Stimulated activated CD8-positive, alpha-beta memory T cell treated with anti-CD3 and anti-CD28 coated beads, Interleukin-4, amount 100 ng/mL, for 48 hours (primary cell): ENCODE data around the gene ARHGAP8.

Experiments
- DNase-seq: peaks from one replicate; pipeline ENCODE4 v3.0.0-alpha.2; 2020

ARHGAP8 gene

DNA sequence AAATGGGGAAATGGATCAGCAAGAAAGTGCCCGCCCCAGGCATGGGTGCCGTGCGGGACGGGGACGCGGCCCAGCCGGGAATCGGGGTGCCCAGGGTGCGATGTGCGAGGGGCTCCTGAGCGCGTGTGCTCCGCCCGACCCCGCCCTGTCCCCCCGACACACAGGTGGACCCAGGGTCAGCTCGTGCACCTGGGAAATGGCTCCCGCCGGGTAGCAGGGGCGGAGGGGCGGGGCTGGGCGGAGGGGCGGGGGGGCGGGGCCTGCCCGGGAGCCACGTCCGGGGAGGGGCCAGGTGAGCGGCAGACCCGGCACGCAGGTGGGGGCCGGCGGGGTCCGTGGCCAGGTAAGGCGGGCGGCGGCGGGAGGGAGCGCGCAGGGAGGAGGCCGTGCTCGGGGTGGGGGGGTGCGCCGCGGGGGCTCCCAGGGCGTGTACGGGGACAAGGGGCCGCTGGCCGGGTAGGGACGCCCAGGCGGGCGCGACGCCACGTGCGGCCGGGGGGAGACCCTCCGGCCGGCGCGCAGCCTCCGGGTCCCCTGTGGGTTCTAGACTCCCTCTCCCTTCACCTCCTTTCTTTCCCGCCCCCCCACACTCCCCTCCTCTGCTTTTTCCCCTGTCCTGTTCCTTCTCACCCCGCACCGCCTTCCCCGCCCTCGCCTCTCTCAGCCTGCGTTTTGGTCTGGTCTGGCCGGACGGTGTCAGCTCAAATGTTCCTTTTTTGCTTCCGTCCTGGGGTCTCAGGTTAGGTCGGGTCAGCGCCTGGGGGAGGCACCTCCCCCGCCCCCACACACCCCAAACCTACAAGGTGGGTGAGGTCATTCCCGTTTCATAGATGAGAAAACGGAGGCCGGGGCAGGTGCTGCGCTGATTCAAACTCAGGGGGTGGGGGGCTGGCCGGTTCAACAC lies at the start of gene ARHGAP8:
ARHGAP8 (plus strand) TSS at position 291 of the 904 bp plus-strand sequence. CDS start 33,953 bp downstream, outside the sequence.
- DNase-seq: no peak

- DNase-seq: no peak
Observed at GRCh38 chr22:44703255-44703870, 49.0 kb upstream of the ARHGAP8 start.

DNA sequence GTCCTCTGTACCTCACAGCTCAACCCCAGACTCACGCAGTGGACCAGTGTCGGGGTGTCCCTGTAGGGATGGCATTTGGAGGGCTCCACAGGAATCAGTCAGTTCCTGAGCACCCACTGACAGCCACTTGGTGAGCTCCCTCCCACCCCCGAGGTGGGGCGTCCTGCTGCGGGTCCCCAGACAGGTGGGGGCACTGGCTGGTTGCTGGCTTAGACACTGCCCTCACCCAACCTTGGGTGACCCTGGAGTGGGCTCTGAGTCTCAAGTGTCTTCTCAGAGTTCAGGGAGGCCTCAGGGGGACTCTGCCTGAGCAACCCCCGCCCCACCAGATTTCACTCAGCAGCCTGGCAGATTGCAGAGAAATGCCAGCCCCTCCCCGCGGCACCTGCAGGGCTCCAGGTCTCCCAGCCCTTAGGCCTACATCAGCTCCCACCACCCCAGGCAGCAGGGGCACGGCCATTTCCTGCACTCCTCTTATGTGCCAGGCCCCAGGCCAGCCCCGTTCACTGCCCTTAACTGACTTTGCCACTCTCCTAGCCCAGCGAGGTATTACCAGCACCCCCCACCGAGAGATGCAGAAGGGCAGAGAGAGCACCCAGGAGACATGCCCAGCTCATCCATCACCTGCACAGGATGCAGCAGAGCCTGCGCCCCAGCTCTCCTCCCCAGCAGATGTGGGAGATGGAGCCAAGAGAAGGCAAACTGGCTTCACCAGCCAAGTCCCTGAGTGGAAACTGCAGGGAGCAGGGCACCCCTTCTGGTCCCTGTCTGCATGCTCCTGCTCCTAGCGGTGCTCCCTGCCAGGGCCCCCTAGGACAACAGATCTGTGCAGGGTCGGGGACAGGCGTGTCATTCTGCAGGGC lies 48.0 kb upstream of the ARHGAP8 start:
- DNase-seq: no peak

DNA sequence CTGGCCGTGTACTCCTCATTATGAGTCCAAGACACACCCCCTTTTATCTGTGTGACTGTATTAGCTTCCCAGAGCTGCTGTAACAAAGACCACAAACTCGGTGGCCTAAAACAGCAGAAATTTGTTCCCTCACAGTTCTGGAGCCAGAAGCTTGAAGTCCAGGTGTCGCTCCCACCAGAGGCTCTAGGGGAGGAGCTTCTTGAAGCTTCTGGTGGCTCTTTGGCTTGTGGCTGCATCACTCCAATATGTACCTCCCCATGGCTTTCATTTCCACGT lies 47.4 kb upstream of the ARHGAP8 start:
- no peak for DNase-seq

DNA sequence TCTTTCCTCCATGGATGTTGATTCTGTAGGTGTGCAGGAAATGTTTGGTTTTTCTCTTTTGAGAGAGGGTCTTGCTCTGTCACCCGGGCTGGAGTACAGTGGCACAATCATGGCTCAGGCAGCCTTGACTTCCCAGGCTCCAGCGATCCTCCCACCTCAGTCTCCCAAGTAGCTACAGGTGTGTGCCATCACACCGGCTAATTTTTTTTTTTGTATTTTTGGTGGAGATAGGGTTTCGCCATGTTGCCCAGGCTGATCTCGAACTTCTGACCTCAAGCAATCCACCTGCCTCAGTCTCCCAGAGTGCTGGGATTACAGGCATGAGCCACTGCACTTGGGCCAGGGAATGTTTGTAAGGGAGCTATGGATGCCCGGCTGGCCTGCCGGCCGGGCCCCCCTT lies 45.9 kb upstream of the ARHGAP8 start:
- no peak for DNase-seq

DNA sequence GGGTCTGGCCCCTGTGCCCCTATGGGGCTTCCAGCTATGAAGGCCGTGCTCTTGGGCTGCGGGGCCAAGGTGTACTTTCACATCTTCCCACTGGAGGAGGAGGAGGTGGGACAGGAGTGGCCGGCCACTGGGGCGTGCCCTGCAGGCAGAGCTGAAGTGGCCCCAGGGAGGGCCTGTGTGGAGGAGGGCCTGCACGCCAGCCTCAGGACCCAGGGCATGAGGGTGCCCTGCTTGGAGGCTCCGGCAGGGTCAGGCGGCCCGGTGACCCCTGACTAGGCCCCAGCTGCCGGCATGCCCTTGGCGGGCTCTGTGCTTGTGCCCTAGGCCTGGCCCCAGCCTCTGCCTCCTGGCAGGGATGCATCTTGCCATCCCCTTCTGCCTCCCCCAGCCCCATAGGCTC lies 45.2 kb upstream of the ARHGAP8 start:
- DNase-seq: no peak

DNA sequence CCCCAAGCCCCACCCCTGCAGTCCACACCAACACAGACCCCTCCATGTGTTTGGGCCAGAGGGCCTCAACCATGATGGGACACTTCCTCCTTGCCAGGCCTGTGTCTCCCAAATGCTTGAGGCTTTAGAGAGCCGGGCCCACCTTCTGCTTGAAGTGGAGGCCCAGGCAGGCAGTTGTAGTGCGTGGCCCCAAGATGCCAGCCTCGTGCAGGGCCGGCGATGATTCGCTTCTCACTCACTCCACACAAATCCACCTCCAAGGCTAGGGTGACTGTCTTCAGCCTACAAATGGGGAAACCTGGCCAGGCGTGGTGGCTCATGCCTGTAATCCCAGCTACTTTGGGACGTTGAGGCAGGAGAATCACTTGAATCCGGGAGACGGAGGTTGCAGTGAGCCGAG lies 44.6 kb upstream of the ARHGAP8 start:
- no peak for DNase-seq

DNA sequence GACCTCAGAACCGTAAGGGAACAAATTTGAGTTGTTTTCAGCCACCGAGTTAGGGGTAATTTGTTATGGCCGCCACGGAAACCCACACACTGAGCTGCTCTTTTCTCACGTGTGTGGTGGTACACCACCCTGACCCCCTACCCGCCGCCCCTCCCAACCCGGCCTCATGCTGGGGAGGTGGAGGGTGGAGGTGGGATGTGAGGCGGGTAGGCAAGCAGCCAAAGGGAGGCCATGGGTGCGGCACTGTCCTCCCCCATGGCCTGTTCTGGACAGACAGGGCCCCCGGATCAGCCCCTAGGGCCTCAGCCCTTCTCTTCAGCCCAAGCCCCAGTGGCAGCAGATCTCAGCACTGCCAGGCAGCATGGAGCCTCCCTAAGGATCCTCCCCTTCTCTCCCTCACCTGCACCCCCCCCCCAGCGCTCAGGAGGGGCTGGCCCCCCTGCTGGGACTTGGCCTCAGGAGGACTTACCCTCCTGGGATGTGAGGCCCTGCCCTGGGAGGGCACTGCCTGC lies 42.4 kb upstream of the ARHGAP8 start:
- DNase-seq: peak; percentile 43

DNA sequence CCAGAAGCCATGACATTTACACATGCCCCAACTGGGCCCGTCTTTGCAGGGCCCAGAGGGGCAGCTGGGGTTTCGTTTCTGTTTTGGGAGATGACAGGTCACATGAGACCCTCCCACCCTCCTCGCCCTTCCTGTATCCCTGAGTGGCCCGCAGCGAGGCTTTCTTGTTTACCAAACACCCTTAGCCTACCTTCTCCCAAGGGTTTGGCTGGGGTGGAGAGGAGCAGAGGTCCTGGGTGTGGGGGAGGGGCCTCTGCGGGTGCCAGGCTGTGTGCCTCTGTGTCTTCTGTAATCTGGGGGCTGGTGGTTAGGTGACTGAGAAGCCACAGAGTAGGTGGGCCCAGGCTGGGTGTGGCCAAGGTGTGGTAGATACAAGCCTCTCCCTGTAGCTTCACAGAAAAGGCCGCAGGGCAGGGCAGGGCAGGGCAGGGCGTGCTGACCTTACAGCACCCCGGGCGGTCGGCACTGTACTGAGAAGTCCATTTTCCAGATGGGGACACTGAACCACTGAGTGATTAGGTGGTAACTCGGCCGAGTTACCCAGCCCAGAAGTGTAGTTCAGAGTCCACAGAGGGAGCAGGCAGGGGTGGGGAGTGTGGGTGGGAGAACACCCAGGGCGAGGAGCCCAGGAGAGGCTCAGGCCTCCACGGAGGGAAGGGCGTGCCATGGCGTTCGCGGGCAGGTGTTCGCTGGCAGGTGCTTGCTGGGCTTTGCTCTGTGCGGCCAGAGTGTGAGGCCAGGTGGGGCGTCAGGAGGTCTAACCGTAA lies 41.7 kb upstream of the ARHGAP8 start:
- DNase-seq: peak; percentile 74

GRCh38 chr22:44711241-44711560 lies 41.2 kb upstream of the ARHGAP8 start:
- no peak for DNase-seq

DNA sequence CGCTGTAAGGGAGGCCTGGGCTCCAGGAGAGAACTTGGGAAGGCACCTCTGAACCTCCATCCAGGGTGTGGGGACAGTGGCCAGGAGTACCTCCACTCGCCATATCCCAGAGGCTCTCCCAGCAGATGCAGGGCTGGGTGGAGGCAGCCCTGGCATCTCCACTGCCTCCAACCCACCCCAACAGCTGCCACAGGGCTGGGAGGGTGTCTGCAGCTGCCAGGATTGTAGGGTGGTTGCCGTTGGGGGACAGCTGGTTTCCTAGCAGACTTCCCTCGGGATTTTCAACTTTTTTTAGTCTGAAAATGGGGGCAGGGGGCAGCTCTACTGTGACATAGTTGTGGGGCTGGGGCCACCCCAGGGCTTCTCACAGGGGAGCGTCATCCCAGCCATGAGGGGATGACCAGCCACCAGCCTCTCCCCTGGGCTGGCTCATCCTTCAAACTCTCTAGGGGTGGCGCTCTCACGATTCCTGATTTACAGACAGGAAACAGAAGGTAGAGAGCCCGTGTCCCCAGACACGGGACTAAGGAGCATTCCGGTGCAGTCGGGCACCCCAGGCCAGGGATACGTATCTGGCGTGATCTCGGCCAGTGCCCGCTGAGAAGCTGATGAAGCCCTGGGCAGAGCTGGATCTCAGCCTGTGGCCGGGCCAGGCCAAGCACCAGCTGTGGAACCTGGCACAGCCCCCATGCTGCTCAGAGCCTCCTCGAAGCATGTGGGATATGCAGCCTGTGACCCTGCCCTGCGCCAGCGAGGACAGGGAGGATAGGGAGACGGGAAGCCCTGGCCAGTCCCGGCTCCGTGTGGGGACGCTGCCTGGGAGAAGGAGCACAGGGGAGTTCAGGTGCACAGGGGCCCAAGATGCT lies 40.5 kb upstream of the ARHGAP8 start:
- no peak for DNase-seq

DNA sequence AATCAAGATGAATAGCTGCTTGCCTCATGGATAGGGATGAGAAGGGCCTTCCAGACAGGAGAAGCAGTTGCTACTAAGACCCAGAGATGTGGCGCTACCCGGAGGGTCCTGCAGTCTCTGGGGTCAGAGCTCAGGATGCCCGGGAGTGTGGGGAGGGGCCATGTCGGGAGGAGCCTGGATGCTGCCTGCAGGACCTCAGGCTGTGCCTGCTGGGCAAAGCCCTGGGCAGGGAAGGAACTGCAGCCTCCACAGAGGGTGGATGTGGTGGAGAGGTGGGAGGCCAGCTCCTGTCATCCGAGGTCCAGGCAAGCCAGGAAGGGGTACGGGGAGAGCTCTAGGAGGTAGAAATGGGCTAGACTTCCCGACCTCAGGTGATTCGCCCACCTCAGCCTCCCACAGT lies 39.4 kb upstream of the ARHGAP8 start:
- no peak for DNase-seq

GRCh38 chr22:44714703-44715350 lies 37.5 kb upstream of the ARHGAP8 start:
- no peak for DNase-seq

- DNase-seq: no peak
Observed at GRCh38 chr22:44718418-44718817, 34.0 kb upstream of the ARHGAP8 start.

DNA sequence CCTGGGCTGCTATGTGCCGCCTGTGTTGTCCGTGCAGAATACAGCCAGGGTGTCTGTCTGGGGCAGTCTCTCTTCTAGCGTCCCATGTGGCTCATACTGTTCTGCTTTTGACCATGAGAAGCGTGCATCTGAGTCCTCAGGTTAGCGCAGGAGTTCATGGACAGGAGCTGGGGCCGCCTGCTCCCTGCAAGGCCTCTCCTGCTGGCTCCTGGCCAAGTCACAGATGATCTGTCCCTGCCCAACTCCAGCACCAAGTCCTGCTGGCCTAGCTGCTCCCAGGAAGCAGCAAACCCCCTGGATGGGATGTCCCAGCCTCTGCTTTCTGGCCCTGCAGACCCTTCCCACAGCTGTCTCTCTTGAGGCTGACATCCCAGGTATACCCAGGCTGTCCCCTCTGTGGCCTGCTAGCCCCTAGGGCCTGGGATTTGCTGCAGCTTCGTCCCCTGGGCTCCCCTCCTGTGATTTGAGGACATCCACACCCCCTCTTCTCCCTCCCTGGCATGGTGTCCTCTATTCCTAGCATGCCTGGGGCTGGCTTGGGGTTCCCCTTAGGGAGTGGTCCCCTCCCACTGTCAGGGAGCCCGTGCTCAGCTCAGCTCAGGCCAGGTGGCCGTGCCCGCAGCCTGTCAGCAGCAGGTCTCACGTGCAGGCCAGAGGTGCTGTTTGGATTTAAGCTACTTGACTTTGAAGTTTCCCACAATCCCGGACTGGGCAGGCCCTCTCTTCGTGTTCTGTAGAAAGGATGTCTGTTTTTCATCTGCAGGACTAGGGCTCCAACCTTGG lies 32.6 kb upstream of the ARHGAP8 start:
- DNase-seq: no peak

GRCh38 chr22:44721213-44721612 lies 31.2 kb upstream of the ARHGAP8 start:
- DNase-seq: no peak

DNA sequence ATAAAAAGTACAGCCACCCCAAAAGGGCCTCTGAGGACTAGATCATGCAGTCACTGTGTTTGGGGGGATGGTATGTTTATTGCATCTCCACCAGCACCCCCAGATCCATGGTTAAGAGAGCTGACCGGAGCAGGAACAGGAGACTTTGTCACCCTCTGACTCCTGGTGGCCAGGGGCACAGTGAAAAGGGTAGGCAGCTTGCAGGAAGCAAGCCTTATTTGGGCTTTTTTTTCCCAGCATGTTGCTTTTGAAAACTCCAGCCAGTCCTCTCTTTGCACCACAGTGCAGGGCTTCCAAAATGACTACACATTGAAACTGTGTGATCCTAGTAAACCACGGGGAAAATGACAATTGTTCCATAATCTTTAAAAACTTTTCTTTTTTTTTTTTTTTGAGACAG lies 29.8 kb upstream of the ARHGAP8 start:
- DNase-seq: no peak

- DNase-seq: no peak
Observed at GRCh38 chr22:44723801-44724200, 28.6 kb upstream of the ARHGAP8 start.

DNA sequence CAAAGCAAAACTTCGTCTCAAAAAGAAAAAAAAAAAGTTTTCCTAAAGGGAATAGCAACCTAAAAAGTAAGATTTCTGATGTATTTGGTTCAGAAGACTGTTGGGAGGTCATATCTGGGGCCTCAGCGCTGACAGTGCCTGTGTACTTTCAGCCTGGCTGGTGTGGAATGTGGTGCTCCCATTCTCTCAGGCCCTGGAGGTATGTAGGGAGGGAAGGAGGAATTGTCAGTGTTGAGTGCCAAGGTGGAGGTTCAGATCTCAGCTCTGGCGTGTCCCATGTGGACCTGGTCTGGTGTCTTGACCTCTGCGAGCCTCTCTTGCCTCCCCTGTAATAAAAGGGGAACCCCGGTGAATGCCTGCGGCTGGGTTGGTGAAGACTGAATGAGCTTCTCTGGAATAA lies 28.0 kb upstream of the ARHGAP8 start:
- DNase-seq: no peak

DNA sequence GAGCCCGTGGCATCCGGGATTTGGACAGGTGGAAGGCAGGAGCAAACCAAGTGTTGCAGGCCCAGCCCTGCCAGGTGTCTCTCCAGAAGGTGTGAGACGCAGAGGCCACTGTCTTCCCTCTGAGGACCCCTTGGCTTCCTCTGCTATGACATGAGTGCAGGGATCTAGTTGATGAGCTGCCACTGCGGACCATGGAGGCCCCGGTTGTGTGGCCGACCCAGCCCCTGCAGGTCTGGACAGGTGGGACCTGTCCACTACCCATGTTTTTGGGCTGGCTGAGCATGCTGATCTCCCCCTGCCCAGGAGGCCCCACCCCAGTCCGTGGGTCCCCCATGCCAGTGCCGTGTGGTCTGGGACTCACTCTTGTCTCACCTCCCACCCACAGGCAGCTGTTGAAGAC lies 27.5 kb upstream of the ARHGAP8 start:
- DNase-seq: no peak

DNA sequence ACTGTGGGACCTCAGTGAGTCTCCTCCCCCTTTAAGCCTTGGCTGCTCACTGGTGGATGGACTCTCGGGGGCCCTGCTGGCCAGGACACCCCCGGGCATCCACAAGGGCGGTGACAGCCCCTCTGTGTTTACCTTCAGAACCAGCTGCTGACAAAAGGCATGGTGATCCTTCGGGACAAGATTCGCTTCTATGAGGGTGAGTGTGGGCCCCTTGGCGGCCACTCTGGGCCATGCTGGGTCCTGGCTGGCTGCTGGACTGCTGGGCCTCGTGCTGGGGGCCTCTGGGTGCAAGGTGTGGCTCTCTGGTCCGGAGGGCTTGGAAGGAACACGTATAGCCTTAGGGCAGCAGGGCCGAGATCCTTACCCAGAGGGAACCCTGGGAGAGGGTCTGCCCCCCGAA lies 25.9 kb upstream of the ARHGAP8 start:
- DNase-seq: no peak
